HG03432 (cell line): ENCODE measurements around the gene RBM5.

ENCODE experiments used
- ATAC-seq: cut with Tn5 transposase; IDR thresholded peaks from one replicate; pipeline ENCODE4 v1.9.1; 2021; ENCODE audit warnings: mild to moderate bottlenecking, moderate library complexity; ENCODE audit not compliant: unreplicated experiment

Gene RBM5

GRCh38 chr3:50138266-50139200 lies 49.8 kb downstream of the RBM5 start:
- ATAC-seq: no peak

- no peak for ATAC-seq
Observed at GRCh38 chr3:50139308-50139707, 50.6 kb downstream of the RBM5 start.

GRCh38 chr3:50139718-50140423 lies 51.2 kb downstream of the RBM5 start:
- ATAC-seq: no peak

- no peak for ATAC-seq
Observed at GRCh38 chr3:50140990-50141389, 52.3 kb downstream of the RBM5 start.

- ATAC-seq: no peak
Observed at GRCh38 chr3:50146316-50146901, 57.7 kb downstream of the RBM5 start.

- no peak for ATAC-seq
Observed at GRCh38 chr3:50147016-50147415, 58.3 kb downstream of the RBM5 start.

GRCh38 chr3:50147447-50147846 lies 58.7 kb downstream of the RBM5 start:
- ATAC-seq: no peak

- no peak for ATAC-seq
Observed at GRCh38 chr3:50147861-50148260, 59.1 kb downstream of the RBM5 start.

- no peak for ATAC-seq
Observed at GRCh38 chr3:50150404-50150750, 61.7 kb downstream of the RBM5 start.

GRCh38 chr3:50150863-50151686 lies 62.4 kb downstream of the RBM5 start:
- no peak for ATAC-seq

- ATAC-seq: no peak
Observed at GRCh38 chr3:50151728-50152127, 63.0 kb downstream of the RBM5 start.

- ATAC-seq: no peak
Observed at GRCh38 chr3:50153782-50154475, 65.2 kb downstream of the RBM5 start.

- peak; percentile 34 for ATAC-seq
Observed at GRCh38 chr3:50154476-50154839, 65.7 kb downstream of the RBM5 start.

- ATAC-seq: peak; percentile 74
Observed at GRCh38 chr3:50154840-50155490, 66.2 kb downstream of the RBM5 start, which contains the start of gene SEMA3F. SEMA3F (plus strand) TSS chr3:50155324; CDS start chr3:50159623, 4,299 bp downstream.

- ATAC-seq: no peak
Observed at GRCh38 chr3:50155491-50155878, 66.8 kb downstream of the RBM5 start.

GRCh38 chr3:50155891-50156290 lies 67.2 kb downstream of the RBM5 start:
- no peak for ATAC-seq

GRCh38 chr3:50156549-50157493 lies 68.1 kb downstream of the RBM5 start:
- ATAC-seq: no peak

GRCh38 chr3:50157827-50158529 lies 69.3 kb downstream of the RBM5 start:
- no peak for ATAC-seq
